Astrocyte of the spinal cord (primary cell): Measurements from ENCODE around the gene SLC12A2.

ENCODE experiments used
- DNase-seq: peaks from one replicate; pipeline ENCODE4 v3.0.0; 2011; ENCODE audit warnings: low read depth, low spot score
- H3K4me3 ChIP-seq: 2 replicates; pipeline ENCODE4 v1.5.1; 2011; ENCODE audit warnings: low read depth, mild to moderate bottlenecking, low read length, moderate library complexity
- CTCF ChIP-seq: IDR thresholded peaks from 2 replicates; pipeline ENCODE4 v1.5.1; 2012; ENCODE audit warnings: low read depth, mild to moderate bottlenecking, low read length, inconsistent platforms
- in situ Hi-C: cut with HindIII; loops from 2 replicates; pipeline ENCODE4 v1.10.0; 2017; ENCODE audit warnings: low sequenced_read_pairs

SLC12A2 gene

GRCh38 chr5:128092144-128092543 lies 8.6 kb downstream of the SLC12A2 start:
- no peak for TF ChIP-seq CTCF
- DNase-seq: no peak
- in situ Hi-C loops: no loop called here
- no peak overlapping the region for H3K4me3 ChIP-seq

GRCh38 chr5:128093368-128093767 lies 9.8 kb downstream of the SLC12A2 start:
- no peak for DNase-seq
- in situ Hi-C loops: no loop called here

GRCh38 chr5:128097224-128097623 lies 13.7 kb downstream of the SLC12A2 start:
- no peak for DNase-seq
- in situ Hi-C loops: no loop called here
- no peak for TF ChIP-seq CTCF
- H3K4me3 ChIP-seq: no peak overlapping the region

More at GRCh38 chr5:128093368-128093767, 9.8 kb downstream of the SLC12A2 start:
- no peak for TF ChIP-seq CTCF
- no peak overlapping the region for H3K4me3 ChIP-seq

GRCh38 chr5:128097781-128098180 lies 14.2 kb downstream of the SLC12A2 start:
- in situ Hi-C loops: no loop called here
- TF ChIP-seq CTCF: no peak
- DNase-seq: no peak
- no peak overlapping the region for H3K4me3 ChIP-seq

GRCh38 chr5:128099944-128100343 lies 16.4 kb downstream of the SLC12A2 start:
- TF ChIP-seq CTCF: no peak
- no peak for DNase-seq
- no peak overlapping the region for H3K4me3 ChIP-seq
- in situ Hi-C loops: no loop called here

GRCh38 chr5:128100860-128101557 lies 17.4 kb downstream of the SLC12A2 start:
- TF ChIP-seq CTCF: no peak
- H3K4me3 ChIP-seq: no peak overlapping the region
- DNase-seq: no peak
- in situ Hi-C loops: no loop called here
